Measurements from ENCODE around the gene NAA16. TPM values are rescaled to one million over a fixed set of nuclear protein-coding genes. Genes with fewer than 3 reads are reported as not detected.
A peak's percentile ranks its signal among the peaks of the same experiment; 100 is the strongest.

The NAA16 gene
- total RNA-seq, 4 donors from 2014 or later, result 15.5 to 33.5 (median 17.1) TPM

DNA sequence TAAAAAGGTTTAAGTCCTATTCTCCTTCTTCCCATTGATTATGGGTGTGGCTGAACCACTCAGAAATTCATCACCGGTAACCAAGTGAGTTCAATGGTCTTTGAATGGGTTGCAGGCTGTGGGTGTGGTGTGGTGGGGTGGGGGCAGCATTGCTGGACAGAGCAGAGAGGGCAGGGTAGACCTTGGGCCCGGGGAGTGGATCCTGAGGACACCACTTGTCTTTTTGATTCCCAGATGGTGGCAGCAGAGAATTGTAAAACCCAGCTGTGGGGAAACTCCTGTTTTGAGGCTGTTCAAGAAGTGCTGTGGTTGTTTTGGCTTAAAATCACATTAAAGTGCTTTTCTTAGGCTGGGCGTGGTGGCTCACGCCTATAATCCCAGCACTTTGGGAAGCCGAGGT is 100.5 kb downstream of the NAA16 start:
- H3K4me1 ChIP-seq, result no peaks in the 10 kb centered on the region
- H3K27ac ChIP-seq, result no peak overlapping the region
- no peaks in the 10 kb centered on the region for H3K9me3 ChIP-seq
- no peak for TF ChIP-seq POLR2AphosphoS5 (IDR thresholded peaks at IDR 0.05)
- no peak for TF ChIP-seq POLR2A (IDR thresholded peaks at IDR 0.05)
- TF ChIP-seq CTCF (IDR thresholded peaks at IDR 0.05), result peak in 1 of 4 experiments; percentile 43
- TF ChIP-seq EP300 (IDR thresholded peaks at IDR 0.05), result no peak
- WGBS, 2 donors (ENCODE audit: low coverage in 1 of 2), result 53 to 92% methylated on average over 2 to 3 of the region's 5 CpGs
- ATAC-seq, result no peak
- no peak overlapping the region for H3K4me3 ChIP-seq
- no peaks in the 10 kb centered on the region for H3K27me3 ChIP-seq
- no peaks in the 10 kb centered on the region for H3K36me3 ChIP-seq

- ATAC-seq, result no peak
- no peak for TF ChIP-seq POLR2AphosphoS5 (IDR thresholded peaks at IDR 0.05)
- no peak for TF ChIP-seq POLR2A (IDR thresholded peaks at IDR 0.05)
- TF ChIP-seq EP300 (IDR thresholded peaks at IDR 0.05), result no peak
- TF ChIP-seq CTCF (IDR thresholded peaks at IDR 0.05), result no peak
- WGBS, 2 donors (ENCODE audit: low coverage in 1 of 2), result 81 to 93% methylated on average over 5 of the region's 5 CpGs
- Histone ChIP-seq H3K27me3 (no peaks in the 10 kb centered on the region), H3K27ac (no peak overlapping the region), H3K4me1 (no peaks in the 10 kb centered on the region), H3K4me3 (no peak overlapping the region), H3K36me3 (no peaks in the 10 kb centered on the region), H3K9me3 (no peaks in the 10 kb centered on the region)
Measured at GRCh38 chr13:41413872-41414271, 102.8 kb downstream of the NAA16 start.

- no peak for ATAC-seq
- Histone ChIP-seq H3K36me3 (no peaks in the 10 kb centered on the region), H3K4me1 (no peaks in the 10 kb centered on the region), H3K9me3 (no peaks in the 10 kb centered on the region), H3K4me3 (no peak overlapping the region), H3K27me3 (no peaks in the 10 kb centered on the region), H3K27ac (no peak overlapping the region)
- WGBS, 2 donors (ENCODE audit: low coverage in 1 of 2), result 50 to 90% methylated on average over 2 to 3 of the region's 3 CpGs
- no peak for TF ChIP-seq EP300 (IDR thresholded peaks at IDR 0.05)
- TF ChIP-seq CTCF (IDR thresholded peaks at IDR 0.05), result no peak
- TF ChIP-seq POLR2AphosphoS5 (IDR thresholded peaks at IDR 0.05), result no peak
- TF ChIP-seq POLR2A (IDR thresholded peaks at IDR 0.05), result no peak
Measured at GRCh38 chr13:41416276-41416675, 105.2 kb downstream of the NAA16 start.

GRCh38 chr13:41418027-41418426 is 107.0 kb downstream of the NAA16 start:
- H3K4me1 ChIP-seq, result no peaks in the 10 kb centered on the region
- no peak for ATAC-seq
- no peaks in the 10 kb centered on the region for H3K9me3 ChIP-seq
- no peak overlapping the region for H3K4me3 ChIP-seq
- no peaks in the 10 kb centered on the region for H3K36me3 ChIP-seq
- no peak for TF ChIP-seq CTCF (IDR thresholded peaks at IDR 0.05)
- no peak for TF ChIP-seq POLR2AphosphoS5 (IDR thresholded peaks at IDR 0.05)
- no peak for TF ChIP-seq EP300 (IDR thresholded peaks at IDR 0.05)
- TF ChIP-seq POLR2A (IDR thresholded peaks at IDR 0.05), result no peak
- WGBS, 2 donors (ENCODE audit: low coverage in 1 of 2), result 39 to 42% methylated on average over 3 to 5 of the region's 5 CpGs
- H3K27me3 ChIP-seq, result no peaks in the 10 kb centered on the region
- H3K27ac ChIP-seq, result no peak overlapping the region

GRCh38 chr13:41418731-41419130 is 107.7 kb downstream of the NAA16 start:
- no peak for ATAC-seq
- Histone ChIP-seq H3K27me3 (no peaks in the 10 kb centered on the region), H3K36me3 (no peaks in the 10 kb centered on the region), H3K27ac (no peak overlapping the region), H3K9me3 (no peaks in the 10 kb centered on the region), H3K4me3 (no peak overlapping the region), H3K4me1 (no peaks in the 10 kb centered on the region)
- WGBS, 2 donors (ENCODE audit: low coverage in 1 of 2), result 95 to 100% methylated on average over 2 of the region's 2 CpGs
- no peak for TF ChIP-seq CTCF (IDR thresholded peaks at IDR 0.05)
- no peak for TF ChIP-seq EP300 (IDR thresholded peaks at IDR 0.05)
- TF ChIP-seq POLR2AphosphoS5 (IDR thresholded peaks at IDR 0.05), result no peak
- no peak for TF ChIP-seq POLR2A (IDR thresholded peaks at IDR 0.05)

Measured in gastroesophageal sphincter (tissue), 4 donors.